ENCODE data around the gene RCL1.

The RCL1 gene

DNA sequence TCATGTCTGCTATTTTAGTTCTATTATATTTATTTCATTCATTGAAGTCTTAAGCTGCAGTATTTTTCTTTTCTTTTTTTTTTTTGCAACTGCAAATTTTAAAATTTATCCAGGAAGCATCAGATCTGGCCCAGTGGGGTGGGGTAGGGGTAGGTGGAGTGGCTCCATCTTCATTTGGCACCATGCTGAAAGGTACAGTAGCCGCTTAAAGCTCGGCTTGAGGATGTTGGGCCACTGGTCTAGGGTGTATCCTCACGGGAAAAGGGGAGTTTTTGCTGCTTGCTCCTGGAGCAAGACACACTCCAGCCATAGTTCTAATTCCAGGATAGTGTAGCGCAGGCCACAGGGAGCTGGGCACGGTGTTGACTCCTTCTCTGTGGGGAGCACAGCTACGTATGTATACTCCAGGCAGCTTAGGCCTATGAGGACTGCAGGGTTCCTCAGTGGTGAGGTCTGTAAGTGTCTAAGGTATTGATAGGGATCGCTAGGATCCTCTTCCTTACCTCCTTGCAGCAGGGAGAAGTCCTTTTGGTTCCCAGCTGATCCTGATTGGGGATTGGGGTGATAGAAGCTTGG, 22.7 kb downstream of the RCL1 start:
- no peak for DNase-seq

DNA sequence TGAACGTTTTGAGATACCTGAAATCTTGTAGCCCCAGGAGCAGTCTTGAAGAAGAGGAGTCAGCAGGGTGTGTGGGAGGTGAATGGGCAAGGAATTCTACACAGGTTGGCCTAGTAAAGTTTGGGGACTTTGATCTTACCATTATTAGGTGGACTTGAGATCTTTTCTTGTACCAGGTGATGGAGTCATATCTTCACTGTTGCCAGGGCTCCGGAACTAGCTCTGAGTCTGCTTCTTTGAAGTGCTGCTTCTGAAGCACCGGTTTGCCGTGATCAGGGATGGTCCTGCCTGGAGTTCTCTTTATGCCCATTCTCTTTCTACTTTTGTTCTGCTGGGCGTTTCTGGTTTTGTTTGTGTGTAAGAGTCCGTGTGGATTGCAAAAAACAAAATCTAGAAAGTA, 27.4 kb downstream of the RCL1 start:
- no peak for DNase-seq

DNA sequence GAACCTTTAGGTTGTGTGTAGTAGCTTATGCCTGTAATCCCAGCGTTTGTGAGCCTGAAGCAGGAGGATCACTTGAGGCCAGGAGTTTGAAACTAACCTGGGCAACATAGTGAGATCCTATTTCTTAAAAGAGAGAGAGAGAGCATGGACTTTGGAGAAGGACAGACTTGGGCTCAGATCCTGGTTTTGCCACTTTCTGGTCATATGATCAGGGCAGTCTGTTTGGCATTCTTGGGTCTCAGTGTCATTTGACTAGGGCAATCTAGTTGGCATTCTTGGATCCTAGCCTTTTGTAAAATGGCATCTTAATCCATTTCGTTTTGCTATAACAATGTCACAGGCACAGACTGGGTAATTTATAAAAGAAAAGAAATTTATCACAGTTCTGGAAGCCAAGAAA, 28.4 kb downstream of the RCL1 start:
- DNase-seq: no peak

DNA sequence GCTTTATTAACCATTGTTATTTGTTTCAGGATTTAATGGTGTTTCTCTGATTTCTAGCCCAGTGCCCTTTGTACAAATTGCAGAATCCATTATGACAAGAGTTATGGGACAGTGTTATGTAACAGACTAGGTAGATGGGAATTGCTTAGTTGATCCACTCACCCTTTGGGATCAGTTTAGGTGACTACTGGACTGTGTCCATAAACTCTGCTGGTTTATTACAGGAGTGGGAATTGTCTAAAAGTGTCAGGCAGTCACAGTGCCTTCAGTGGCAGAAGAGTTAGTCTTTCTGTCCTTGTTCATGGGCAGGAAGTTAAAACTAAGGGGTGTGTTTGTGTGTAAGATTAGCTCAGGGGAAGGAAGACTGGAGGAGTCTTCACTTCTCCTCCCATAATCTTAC, 29.3 kb downstream of the RCL1 start:
- no peak for DNase-seq

DNA sequence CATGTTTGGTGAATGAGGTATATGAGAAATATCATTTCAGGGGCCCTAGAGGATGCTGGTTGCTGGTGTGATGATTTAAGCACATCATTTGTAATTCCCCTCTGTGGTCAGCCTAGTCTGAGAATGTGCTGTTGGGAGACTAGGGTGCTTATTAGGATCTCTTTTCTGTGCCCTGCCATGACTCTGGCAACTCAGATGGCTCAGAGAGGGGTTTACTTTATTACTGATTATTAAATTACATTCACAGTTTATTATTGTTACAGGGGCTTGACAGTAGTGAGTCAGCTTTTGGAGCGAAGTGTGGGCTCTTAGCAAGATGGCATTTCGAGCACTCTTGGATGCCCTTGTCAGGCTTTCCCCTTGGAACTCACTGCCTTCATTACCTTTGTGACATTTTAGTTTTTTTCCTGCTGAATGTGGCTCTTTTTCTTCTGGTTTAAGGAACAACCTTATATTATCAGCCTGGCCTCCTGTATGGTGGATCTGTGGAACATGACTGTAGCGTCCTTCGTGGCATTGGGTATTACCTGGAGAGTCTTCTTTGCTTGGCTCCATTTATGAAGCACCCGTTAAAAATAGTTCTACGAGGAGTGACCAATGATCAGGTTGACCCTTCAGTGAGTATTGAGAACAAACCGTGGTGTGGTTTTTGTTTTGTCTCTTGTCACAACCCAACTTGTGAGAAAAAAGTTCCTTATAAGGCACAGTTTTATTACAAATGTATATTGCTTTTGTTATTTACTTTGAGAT, 33.8 kb downstream of the RCL1 start:
- DNase-seq: no peak

DNA sequence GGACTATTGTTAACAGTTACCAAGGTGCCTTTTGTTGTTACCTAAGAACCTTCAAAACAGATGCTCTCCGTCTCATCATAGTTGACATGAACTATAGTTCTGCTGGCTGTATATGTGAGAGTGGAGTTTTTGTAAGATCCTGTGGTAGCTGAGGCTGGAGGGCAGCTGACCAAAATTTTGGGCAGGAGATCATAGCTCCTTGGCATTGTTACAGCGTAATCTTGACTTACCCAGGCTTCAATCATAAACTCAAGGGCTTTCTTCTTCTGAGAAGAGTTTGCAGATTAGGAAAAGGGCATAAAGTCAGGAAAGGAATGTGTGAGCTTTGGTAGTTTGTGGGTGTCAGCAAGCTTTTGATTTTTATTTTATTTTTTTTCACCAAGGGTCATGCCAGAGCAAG, 34.5 kb downstream of the RCL1 start:
- DNase-seq: no peak

DNA sequence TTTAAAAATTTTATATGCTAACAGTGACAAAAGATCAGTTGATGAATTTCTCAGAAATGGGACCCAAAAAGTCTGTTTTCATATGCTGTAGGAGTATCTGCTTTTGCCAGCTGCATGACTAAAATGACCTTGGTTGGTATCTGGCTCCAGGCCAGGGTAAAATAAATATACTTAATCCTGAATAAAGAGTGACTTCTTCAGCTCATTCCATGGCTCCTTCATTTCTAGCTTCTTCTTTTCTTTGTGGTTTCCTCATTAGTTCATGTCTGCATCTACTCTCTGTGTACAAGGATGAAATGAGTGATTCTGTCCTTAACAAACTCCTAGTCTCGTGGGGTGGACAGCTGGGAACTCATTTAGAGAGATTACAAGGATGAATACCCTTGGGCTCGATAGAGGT, 36.0 kb downstream of the RCL1 start:
- no peak for DNase-seq

DNA sequence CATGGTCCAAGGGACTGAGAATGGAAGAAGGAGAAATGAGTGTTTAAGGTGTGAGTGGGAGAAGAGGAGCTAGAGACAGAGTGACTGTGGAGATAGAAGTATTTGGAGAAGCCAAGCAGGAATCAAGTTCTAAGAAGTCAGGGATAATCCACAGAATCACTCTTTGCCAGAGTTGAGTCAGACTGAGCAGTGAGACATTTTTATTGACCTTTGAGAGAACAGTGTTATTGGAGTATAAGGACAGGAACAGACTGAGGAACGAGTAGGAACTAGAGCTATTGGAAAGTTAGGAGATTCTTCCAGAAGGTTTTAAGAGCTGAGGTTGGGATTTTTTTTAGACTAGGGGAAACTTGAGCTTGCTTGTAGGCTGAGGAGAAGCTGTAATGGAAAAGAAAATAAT, 37.2 kb downstream of the RCL1 start:
- no peak for DNase-seq

DNA sequence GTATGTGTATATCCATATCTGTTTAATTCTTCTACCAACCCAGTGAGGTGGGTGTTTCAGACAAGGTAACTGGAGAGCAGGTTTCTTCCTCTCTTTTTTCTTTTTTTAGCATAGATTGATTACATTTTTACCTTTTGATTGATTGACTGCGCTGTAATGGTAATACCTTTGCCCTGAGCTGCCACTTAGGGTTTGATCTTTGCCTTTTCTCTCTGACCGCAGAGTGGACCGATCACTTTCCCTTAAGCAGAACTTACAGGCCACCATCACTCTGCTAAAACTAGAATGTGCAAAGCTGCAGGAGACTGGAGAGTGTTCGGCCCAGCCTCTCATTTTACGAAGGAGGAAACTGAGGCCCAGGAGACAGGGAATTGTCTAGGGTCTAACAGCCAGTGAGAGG, 38.0 kb downstream of the RCL1 start:
- DNase-seq: no peak

DNA sequence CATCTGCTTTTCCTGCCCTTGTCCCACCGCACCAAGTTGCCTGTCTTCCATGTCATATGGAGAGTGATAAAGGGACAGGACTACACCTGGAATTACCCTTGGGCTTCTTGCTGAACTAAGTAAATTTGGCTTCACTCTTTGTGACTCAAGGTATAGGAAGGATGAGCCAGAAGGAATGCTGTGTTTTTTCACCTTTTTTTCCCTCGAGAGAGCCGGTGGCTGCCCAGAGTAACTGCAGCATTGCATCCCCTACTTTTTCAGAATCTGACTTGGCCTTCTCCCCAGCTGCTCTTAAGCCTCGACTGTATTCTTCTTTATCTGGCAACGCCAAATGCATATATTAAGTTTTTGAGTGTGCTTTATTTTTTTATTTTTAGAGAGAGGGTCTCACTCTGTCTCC, 38.4 kb downstream of the RCL1 start:
- no peak for DNase-seq

DNA sequence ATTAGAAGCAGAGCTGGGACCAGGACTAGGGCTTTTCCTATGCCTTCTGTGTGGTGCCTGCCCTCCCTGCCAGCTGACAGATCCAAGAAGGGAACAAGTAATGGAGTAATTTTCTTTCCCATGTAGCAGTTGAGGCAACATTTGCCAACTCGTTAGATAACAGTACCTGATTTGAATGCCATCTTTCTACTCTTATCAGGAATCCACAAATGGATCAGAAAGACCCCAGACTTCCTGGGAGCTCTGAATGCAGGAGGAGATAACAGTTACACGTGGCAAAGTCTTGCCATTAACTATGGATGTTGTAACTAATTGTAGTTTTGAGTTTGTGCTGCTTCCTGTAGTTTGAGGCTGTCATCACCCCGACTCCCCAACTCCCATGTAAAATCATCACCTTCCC, 39.2 kb downstream of the RCL1 start:
- DNase-seq: no peak

DNA sequence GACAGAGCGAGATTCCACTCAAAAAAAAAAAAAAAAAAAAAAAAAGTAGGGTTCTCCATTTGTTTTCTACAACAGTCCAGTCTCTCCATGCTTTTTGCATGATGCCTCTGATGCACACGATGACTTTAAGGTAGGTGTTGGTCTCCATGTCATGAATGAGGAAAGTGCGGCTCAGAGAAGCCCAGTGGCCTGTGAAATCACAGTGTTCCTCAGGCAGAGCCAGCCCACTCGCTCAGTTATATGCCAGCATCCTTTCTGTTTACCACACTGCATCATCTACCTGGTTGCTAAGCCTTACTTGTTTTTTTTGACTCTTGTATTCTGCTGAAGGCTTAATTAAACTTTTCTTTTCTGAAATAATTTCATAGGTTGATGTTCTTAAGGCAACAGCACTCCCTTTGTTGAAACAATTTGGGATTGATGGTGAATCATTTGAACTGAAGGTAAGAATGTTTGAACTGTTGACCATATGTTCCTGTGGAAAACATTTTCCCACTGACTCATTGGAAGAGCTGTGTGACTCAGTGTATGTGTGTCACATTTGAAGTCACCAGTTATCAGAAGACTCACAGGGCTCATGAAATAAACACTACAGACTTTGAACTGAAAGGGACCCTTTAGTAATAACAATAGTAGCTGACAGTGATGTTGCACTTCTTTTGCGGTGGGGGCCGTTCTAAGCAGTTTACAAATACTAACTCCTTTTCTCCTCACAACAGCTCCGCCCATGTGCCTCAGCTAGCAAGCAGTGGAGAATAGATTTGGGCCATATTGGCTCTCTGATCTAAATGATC, 40.2 kb downstream of the RCL1 start:
- DNase-seq: no peak

DNA sequence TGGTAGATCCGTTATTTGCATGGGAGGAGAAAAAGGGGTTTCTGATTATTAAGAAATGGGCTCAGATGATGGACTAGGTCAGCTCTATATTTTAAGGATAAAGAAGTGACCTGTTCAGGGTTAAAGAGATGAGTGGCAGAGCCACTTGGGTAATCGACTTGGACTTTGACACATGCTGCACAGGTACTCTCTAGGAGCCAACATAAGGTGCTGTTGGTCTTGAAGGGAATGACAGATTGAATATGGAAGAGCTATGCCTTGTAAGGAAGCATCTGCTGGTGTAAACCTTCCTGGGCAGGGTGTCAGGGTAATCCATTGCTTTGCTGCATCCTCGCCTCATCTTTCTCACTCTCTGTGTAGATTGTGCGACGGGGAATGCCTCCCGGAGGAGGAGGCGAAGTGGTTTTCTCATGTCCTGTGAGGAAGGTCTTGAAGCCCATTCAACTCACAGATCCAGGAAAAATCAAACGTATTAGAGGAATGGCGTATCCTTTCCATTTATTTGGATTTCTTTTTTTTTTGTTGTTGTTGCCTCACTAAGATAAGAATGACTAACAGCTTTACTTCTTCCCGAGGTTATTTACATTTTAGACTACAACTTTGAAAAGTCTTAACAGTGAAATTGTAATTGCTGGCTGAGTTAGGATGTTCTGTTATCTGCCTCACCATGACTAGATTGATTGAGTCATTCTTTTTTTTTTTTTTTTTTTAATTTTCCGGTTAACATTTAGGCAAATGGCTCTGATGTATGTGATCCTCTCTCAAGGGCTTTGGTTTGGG, 41.2 kb downstream of the RCL1 start:
- no peak for DNase-seq

DNA sequence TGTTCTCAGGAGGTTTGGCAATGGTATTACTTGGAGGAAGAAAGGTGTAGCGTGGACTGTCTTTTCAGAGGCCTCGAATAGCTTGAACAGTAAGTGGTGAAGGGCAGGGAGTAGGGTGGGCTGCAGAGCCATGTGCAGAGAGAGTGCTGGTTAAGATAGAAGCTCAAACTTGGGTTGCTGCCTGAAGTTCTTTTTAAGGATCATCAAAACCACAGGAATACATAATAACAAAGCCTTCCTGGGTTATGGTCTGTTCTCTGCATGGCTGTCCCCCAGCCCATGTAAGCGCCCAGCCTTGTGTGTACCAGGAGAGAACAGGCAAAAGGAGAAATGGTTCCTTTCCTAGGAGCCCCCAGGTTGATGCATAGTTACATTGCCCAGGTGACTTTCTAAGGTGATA, 43.9 kb downstream of the RCL1 start:
- DNase-seq: no peak

DNA sequence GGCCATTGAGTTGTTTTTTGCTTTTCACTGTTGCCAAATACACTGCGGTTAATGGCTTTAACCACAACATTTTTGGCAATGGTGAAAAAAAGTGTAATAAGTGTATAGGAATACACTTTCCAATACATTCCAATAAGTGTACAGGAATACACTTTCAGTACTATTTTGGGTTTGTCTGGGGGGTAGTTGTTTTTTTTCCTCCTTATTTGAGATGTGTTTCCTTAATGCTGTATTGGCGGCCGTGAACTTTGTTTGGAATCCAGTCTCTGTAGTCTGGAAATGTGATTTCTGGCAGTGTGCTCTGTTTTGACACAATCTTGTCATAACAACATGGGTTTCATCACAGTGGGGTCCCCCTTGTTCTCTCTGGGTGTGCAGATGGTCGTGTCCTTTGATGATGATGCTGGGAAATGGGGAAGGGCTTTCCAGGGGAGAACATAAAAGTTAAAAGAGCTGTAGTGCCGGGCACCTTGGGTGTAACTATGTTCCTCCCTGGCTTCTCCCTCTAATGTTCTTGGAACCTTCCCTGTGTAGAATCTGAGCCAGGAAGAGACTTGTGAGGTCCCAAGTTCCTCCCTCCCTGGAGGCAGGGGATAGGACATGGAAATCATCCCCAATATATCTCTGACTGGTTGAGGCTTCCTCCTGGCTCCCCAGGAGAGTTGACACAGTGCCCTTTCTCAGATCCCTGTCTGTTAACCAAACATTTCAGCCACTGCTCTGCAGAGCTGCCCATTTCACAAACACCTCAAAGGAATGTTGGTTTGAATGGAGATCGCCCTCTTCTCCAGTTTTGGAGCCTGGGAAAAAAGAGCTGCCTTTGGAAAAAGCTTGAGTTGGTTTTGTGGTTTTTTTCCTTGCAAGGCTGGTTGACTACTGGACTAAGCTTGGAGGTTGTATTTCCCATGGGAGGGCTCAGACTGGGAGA, 44.8 kb downstream of the RCL1 start:
- DNase-seq: no peak

DNA sequence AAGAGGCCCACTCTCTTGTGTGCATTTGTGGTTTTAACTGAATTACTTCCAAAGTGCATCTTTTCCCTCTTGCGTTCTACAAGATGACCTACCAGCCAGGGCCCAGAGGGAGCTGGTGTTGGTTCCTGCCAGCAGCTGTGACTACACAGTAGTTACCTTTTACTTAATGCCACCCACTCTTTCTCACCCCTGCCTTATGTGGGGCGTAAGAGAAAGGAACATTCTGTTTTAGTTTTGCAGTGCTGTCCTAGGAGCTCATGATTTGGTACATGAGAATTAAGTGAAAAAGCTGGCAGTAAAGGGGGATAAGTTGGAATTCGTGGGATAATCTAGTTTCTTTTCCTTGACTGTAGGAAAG, 45.4 kb downstream of the RCL1 start:
- DNase-seq: no peak

DNA sequence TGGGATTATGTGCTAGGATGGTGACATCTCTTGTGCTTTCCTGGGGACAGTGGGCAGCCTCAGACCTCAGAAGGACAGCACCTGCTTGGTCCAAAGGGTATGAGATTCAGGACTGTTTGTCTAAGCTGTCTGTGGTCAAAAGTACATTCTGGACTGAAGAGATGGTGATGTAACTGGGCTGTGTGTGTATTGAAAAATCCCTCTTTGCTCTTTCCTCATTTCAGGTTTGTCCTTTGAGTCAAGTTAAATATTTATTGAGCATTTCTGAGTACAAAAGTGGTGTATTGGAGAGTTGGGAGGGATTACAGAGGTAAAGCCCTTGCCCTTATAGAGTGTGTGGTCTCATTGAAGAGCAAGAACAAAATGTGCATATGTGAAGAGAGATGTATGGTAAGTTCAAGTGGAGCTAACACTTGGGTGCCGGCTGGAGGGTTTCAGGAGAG, 46.7 kb downstream of the RCL1 start:
- DNase-seq: no peak

DNA sequence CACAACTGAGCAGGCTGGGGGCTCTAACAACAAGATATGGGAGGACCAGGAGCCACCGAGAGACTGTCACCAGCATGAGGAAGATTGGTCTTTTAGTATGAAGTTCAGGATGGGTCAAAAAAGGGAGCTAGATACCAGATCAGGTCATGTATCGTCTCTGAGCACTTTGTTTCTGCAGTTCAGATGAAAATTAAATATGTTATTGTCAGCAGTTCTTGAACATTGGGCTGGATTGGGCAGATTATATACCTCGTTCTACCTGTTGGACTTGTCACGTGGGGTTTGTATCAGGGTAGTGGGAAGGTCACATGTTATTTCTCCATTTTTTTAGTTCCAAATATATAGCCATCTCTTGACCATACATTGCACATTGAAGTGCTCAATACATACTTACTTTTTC, 47.3 kb downstream of the RCL1 start:
- DNase-seq: no peak

DNA sequence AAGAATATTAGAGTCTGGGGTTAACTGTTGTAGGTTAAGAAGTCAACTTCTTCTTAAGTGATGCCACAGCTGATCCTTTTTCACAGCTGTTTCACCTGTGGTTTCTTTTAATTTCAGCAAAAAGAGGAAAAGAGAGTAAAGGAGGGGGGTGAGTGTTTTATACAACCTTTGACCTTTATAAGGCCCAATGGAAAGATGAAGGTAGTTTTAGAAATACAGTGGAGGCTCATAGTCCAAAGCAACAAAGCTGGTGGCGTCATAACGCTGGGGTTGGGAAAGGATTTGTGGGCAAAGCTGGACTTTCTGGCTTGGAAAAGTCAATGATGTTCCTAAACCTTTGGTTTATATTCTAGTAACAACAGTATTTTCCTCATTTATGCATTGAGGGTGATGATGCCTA, 49.5 kb downstream of the RCL1 start:
- no peak for DNase-seq

DNA sequence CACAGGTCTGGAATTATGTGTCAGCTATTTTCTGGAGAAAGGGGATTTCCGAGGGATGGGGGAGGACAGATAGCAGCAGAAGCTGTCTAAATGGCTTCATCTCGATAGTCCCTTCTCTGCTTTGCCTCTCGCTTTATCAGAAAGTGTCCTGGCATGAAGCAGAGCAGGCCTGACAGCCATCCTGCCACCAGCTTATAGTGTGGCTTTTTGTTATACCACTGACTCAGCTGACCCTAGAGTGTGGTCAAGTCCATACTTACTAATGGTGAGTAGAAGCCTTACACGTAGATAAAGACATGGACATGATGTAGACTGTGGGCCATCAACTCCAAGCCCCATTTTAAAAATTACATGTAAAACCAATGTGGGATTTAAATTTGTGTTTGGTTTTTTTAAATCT, 50.0 kb downstream of the RCL1 start:
- no peak for DNase-seq

DNA sequence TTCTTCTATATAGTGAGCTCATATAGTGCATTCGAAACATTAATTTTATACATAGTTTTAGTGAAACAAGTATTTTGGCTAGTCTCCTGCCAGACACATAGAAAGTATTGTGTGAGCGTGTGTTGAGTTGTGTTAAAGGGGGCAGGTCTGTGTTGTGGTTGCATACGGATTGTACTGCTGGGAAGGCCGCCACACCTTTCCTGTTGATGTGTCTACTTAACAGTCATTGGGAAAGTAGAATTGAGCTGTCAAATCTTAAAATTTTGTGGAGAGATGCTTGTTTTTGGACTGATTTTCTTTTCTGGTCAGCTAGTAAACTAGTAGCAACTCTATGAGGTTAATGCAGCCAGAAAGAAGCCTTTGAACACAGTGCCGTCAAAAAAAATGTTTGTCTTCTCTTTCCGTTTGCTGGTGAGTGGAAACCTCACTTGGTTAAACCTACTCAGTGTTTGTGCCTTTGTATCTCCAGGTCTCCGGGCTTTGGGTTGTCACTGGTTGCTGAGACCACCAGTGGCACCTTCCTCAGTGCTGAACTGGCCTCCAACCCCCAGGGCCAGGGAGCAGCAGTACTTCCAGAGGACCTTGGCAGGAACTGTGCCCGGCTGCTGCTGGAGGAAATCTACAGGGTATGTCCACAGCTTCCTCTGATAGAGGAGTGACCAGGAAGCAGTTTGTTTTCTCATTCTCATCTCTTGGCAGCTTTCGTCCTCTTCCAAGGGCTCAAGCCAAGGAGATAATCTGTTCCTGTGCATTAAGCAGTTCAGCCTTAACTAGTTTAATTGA, 51.5 kb downstream of the RCL1 start:
- no peak for DNase-seq

DNA sequence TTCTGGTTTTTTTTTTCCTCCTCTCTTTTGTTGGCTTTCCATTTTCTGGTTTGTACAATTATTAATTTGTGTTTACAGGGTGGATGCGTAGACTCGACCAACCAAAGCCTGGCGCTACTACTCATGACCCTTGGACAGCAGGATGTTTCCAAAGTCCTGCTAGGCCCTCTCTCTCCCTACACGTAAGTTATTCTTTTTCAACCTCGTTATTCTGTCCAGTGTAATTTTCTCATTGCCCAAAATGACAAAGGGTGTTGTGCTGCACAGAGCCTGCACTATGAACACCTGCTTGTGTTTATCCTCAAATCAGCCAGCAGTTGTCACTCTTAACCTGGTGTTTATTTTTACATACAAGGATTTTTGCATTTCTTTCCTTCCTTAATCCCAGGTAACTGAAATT, 56.6 kb downstream of the RCL1 start:
- DNase-seq: peak; percentile 6
